GM19468 (cell line): ENCODE measurements around the gene SHC3.

ENCODE experiments used
- ATAC-seq: cut with Tn5 transposase; IDR thresholded peaks from one replicate; pipeline ENCODE4 v1.9.1; 2021; ENCODE audit warnings: mild to moderate bottlenecking, moderate library complexity, moderate number of reproducible peaks; ENCODE audit not compliant: unreplicated experiment; ENCODE audit errors: extremely low read depth

The SHC3 gene

GRCh38 chr9:89187950-89188349 is 9.3 kb upstream of the SHC3 start:
- ATAC-seq: no peak

GRCh38 chr9:89187541-89187940 is 8.9 kb upstream of the SHC3 start:
- ATAC-seq: no peak

- no peak for ATAC-seq
Observed at GRCh38 chr9:89186960-89187359, 8.3 kb upstream of the SHC3 start.

GRCh38 chr9:89185980-89186379 is 7.4 kb upstream of the SHC3 start:
- no peak for ATAC-seq

GRCh38 chr9:89183146-89183545 is 4.5 kb upstream of the SHC3 start:
- ATAC-seq: no peak

- ATAC-seq: no peak
Observed at GRCh38 chr9:89182369-89182768, 3.8 kb upstream of the SHC3 start.

- no peak for ATAC-seq
Observed at GRCh38 chr9:89179895-89180734, 1.5 kb upstream of the SHC3 start.

- ATAC-seq: no peak
Observed at GRCh38 chr9:89179540-89179894, 899 bp upstream of the SHC3 start.

- no peak for ATAC-seq
Observed at GRCh38 chr9:89178830-89179539, 367 bp upstream of the SHC3 start.

- no peak for ATAC-seq
Observed at GRCh38 chr9:89177012-89177943, 1.3 kb downstream of the SHC3 start.

GRCh38 chr9:89175828-89176261 is 2.8 kb downstream of the SHC3 start:
- ATAC-seq: no peak

GRCh38 chr9:89174291-89174690 is 4.3 kb downstream of the SHC3 start:
- ATAC-seq: no peak

GRCh38 chr9:89173072-89173471 is 5.5 kb downstream of the SHC3 start:
- no peak for ATAC-seq

- no peak for ATAC-seq
Observed at GRCh38 chr9:89172398-89172797, 6.2 kb downstream of the SHC3 start.

GRCh38 chr9:89171693-89172092 is 6.9 kb downstream of the SHC3 start:
- ATAC-seq: no peak

- ATAC-seq: no peak
Observed at GRCh38 chr9:89171231-89171630, 7.4 kb downstream of the SHC3 start.

- no peak for ATAC-seq
Observed at GRCh38 chr9:89168901-89169813, 9.5 kb downstream of the SHC3 start.

- ATAC-seq: no peak
Observed at GRCh38 chr9:89167788-89168187, 10.8 kb downstream of the SHC3 start.

- no peak for ATAC-seq
Observed at GRCh38 chr9:89166852-89167251, 11.8 kb downstream of the SHC3 start.

GRCh38 chr9:89165880-89166279 is 12.7 kb downstream of the SHC3 start:
- no peak for ATAC-seq
